Right renal pelvis (tissue), 4 donors: ENCODE measurements around the gene CLCN6. TPM values are rescaled to one million over a fixed set of nuclear protein-coding genes. Genes with fewer than 3 reads are reported as not detected.
"Not testable (repeated sequence)": the region's sequence is repeated elsewhere in the genome, so short reads cannot be mapped to it uniquely, and the experiment has no call there.

Experiments used
- DNase-seq, 4 donors: peaks; one replicate each; pipeline ENCODE4 v3.0.0-alpha.2; 2013; ENCODE audit warnings: low read depth in 4 of 4, low spot score in 3 of 4, missing footprints in 1 of 4
- polyA plus RNA-seq, 4 donors: library from polyadenylated mRNA; unstranded; fragments of 120-200 nt; gene quantifications; one replicate each; pipeline ENCODE4 v1.2.1, GENCODE V29; 2013; ENCODE audit not compliant: insufficient read length in 4 of 4

CLCN6 gene
- polyA plus RNA-seq, 4 donors: 15.5 to 20.1 (median 16.6) TPM

DNA sequence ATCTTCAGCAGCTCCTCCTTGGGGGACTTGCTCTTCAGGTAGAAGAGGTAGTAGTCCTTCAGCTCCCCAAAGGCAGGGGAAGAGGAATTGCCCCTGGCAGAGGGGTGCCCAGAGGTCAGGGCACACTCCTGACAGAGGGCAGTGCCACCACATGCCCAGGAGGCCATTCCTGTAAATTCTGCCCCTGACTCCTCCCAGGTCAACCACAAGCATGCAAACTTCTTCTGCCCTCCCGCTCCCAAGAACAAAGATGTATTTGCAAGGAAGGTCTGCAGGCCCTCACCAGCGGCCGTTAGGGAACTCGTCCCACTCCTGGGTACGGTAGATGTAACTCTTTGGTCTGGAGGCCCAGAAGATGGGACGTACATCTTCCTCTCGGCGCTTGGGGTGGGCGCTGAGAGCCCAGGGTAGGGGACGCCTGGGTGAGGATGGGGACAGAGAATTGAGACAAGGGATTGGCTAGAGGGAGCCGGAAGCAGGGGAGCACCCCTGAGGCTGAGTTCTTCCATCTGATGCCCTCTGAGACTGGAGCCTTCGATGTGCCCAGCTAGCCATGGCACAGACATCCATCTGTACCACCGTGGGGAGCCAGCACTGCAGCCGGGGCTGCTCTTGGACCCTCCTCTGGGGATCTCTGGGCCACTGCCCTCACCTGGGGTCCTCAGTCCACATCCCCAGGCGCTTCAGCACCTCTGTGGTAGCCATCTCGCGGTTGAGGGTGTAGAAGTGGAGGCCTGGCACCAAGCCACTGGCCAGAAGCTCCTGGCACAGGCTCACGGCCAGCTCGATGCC is 11.3 kb upstream of the CLCN6 start:
- no peak for DNase-seq

DNA sequence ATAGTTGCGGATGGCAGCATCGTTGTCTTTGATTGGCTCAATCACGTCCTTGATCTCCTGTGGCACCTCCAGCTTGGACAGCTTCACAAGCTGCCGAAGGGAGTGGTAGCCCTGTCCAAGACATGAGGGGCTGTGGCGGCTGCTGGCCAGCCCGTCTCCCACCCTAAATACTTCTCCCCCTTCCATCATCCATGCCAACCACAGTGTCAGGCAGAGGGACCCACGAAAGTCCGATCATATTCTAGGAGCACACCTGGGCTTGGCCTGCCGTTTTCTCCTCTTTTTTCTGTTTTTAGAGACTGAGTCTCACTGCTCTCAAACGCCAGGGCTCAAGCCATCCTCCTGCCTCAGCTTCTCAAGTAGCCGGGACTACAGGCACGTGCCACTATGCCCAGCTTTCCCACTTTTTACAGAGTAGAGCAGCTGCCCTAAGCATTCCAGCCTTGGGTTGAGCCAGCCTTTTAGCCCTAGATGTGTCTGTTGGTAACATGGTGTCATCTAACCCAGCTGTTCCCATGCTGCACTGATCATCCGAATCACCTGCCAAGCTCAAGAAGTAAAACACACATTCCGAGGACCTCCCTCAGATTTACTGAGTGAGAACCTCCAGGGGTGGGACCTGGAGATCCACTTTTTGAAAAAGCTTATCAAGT is 10.6 kb upstream of the CLCN6 start:
- no peak for DNase-seq

- no peak for DNase-seq
Observed at GRCh38 chr1:11796036-11796828, 9.8 kb upstream of the CLCN6 start.

DNA sequence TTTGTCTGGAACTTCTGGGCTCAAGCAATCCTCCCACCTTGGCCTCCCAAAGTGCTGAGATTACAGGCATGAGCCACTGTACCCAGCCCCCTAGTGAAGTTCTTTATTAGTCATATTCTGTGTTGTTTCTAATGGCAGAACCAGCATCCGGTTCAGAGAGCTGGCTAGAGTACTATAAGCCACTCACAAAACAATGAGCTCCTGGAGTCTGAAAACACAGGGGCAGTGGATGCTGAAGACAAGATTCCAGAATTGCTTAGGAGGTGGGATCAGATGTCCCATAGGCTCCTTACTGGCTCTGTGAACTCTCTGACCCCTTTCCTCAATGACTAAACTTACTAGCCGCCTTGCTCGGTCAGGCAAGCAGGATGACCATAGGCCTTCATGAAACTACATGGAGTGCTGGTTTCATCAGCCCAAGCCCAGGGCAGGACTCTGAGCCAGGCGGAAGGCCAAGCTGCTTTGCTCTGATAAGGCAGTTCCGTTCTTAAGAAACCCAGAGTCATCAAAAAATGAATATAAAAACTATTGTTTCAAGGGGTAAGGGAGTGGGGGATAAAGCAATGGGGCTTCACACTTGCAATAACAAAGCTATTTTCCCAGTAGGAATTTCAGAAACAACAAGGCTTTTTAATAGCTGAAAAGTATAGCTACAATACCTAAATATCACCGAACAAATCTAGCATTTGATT is 8.3 kb upstream of the CLCN6 start:
- DNase-seq: no peak

- no peak for DNase-seq
Observed at GRCh38 chr1:11799099-11799498, 6.9 kb upstream of the CLCN6 start.

- DNase-seq: no peak
Observed at GRCh38 chr1:11799896-11800295, 6.1 kb upstream of the CLCN6 start.

- DNase-seq: no peak
Observed at GRCh38 chr1:11800391-11800755, 5.6 kb upstream of the CLCN6 start.

- no peak for DNase-seq
Observed at GRCh38 chr1:11800756-11801433, 5.1 kb upstream of the CLCN6 start.

DNA sequence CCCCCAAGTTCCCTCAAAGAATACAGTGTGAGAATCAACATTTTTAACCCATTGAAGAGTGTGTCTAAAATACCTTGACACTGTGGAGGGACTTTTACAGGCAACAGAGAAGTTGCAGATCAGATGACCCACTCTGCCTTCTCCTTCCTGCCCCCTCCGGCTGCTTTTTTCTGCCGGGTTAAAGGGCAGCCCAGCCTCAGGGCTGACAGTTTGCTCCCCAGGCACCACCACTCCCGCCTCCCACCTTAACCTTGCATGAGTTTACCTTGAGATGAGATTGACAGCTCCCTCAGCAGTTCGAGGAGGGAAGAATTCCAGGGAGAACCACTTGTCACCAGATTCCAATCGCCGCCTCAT is 3.4 kb upstream of the CLCN6 start:
- no peak for DNase-seq

DNA sequence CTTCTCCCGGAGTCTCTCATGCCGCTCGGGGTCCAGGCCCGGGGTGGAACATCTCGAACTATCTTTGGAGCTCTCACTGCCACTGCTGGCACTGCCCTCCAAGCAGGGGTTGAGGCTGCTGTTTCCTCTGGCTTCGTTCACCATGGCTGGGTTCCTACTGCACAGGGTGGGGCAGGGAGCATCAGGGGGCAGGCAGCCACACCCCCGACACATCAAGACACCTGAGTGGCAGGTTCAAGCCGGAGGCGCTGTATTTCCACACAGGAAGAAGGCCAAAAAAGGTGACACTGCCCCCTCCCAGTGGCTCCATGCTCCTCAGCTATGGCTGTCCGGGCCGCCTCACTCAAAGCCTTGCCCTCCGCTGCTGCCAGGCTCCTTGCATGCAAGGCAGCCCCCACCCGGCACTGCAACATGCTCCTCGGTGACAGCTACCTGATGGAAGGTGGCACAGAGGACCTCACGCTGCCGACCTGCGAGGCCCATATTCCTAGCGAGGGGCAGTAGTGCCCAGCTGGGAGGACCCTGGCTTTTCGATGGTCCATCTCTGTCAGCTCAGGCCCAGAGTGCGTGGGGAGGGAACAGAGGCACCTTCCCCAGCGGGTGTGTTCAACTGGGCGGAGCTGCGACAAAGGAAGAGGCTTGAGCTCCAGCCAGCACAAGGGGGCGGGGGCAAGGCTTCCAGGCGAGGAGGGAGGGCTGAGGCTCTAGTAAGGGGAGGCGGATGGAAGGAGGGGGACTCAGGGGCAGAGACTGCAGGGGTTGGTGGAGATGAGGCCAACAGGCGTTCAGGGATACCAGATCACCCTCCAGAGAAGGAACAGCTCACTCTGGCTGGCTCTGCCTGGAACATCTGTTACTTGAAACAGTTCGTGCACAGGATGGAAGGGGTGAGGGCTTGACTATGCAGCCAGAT is 2.8 kb upstream of the CLCN6 start:
- DNase-seq: peak in 3 of 4 donors; percentile 75 to 84 (median 82)

DNA sequence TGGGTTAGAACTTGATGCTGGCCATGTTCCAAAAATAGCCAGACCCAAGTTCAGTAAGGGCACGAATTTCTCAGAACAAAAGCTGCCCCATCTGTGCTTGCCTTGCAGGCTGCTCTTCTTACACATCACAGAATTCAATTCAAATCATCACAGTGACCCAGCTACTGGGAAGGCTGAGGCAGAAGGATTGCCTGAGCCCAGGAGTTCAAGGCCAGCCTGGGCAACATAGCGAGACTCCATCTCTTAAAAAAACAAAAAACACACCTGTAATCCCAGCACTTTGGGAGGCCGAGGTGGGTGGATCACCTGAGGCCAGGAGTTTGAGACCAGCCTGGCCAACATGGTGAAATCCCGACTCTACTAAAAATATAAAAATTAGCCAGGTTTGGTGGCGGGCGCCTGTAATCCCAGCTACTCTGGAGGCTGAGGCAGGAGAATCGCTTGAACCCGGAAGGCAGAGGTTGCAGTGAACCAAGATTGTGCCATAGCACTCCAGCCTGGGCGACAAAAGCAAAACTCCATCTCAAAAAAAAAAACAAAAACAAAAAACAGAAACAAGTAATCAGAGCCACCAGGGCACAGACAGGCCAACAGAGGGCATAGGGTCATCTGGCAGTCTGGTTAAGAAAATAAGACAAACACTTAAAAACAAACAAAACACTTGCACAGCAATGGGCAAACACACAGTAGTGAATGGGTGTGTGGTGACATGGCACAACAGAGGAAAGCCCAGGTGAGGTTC is 1.9 kb upstream of the CLCN6 start:
- DNase-seq: not testable (repeated sequence)

DNA sequence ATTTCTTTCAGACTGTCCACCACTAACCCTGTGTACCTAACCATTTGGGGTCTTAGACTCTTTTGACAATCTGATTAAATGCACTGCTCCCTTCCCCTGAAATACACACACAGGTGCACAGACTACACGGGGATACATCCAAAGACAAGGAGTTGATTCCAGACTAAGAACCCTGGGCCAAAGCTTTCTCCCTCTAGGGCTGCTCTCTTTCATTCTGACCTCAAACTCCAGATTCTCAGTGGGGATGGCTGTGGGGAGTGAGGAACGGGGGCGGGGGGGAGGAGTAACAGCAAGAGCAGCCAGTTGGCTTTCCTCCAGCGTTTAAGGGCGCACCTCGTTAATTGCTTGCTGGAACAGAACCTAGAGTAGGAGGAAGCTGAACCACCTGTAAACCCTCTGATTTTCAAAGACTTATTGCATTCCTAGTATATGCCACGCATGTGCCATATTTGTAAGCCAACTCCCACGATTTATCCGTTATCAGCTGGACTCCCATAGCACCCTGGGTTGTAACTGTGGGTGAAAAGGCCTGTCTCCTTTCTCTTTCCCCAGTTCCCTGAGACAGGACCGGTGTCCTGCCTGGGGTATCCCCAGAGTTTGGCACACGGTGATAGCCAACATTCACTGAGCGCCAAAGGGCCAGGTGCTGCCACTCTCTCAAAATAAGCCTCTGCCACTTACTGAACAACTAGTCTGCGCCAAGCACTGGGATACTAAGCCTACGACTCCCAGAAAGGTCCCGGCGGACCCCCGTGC is 1.1 kb upstream of the CLCN6 start:
- no peak for DNase-seq

DNA sequence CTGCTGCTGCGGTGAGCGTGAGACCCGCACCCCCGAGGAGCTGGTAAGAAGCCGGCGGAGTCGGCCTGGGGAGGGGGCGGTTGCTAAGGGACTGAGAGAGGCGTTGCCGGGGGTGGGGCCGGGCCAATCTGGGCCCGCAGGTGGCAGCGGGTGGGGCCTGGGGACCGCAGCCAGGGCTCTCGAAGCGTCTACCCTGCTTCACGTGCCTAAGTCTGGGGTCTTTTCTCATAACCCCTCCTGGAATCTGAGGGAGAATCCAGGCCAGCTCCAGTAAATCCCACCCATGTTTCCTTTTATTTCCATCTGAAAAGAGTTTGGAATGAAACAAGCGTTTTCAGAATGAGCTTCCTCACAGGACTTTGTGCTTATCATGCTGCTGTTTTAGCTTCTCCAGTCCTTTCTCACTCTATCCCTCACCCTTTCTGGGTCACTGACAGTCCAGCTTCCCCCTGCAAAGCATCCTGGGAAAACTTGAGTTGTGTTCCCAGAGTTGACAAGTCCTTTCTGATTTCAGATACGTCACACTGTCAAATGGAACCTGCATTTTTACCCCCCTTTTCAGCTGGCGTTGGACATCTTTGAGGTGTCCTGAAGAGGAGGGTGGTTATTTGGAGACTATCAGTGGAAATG is 431 bp downstream of the CLCN6 start:
- no peak for DNase-seq

- no peak for DNase-seq
Observed at GRCh38 chr1:11807133-11807532, 1.1 kb downstream of the CLCN6 start.

DNA sequence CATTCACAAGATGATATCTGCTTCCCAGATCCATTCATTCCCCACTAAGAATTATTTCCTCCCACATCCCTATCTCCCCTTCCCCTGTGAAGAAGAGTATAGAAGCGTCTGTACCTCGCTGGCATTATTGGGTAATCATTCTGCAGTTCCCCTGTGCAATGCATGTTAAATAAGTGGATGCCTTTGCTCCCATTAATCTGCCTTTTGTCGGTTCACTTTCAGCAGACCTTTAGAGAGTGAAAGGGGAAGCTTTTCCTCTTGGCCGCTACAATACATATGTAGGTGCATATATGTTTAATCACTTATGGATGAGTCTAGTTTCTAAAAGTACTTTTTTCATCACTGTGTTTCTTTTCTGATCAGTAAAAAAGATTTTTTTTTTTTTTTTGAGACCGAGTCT is 7.0 kb downstream of the CLCN6 start:
- DNase-seq: no peak

DNA sequence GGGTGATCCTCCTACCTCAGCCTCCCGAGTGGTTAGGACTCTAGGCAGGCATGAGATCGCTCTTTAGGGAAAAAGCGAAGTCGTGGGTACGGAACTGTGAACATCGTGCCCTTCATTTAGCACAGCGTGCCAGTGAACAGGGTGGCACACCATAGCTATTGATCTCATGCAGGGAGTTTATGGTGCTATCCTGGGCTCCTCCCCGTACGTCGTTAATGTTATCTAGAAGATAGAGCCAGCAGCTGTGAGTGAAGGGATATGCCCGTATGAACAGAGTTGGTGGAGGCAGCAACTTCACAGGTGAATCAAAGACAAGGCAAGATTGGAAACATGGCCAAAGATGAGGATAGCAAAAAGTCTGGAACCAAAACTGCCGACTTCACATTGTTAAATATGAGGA is 11.2 kb downstream of the CLCN6 start:
- no peak for DNase-seq

GRCh38 chr1:11822091-11822490 is 16.1 kb downstream of the CLCN6 start:
- DNase-seq: no peak
